ENCODE data around the gene RGL3.
"Not testable (repeated sequence)": the region's sequence is repeated elsewhere in the genome, so short reads cannot be mapped to it uniquely, and the experiment has no call there.

Gene RGL3

GRCh38 chr19:11379857-11380350 lies 39.2 kb downstream of the RGL3 start:
- no peak for DNase-seq

DNA sequence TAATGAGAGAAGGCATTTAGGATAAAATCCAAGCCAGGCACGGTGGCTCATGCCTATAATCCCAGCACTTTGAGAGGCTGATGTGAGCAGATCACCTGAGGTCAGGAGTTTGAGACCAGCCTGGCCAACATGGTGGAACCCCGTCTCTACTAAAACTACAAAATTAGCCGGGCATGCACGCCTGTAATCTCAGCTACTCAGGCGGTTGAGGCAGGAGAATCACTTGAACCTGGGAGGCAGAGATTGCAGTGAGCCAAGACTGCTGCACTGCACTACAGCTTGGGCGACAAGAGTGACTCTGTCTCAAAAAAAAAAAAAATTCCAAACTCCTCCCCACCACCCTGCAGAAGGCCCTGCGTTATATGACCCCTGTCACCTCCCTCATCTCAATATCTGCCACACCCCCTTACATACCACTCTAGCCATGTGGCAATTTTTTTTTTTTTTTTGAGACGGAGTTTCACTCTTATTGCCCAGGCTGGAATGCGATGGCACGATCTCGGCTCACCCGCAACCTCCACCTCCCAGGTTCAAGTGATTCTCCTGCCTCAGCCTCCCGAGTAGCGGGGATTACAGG lies 39.8 kb downstream of the RGL3 start:
- not testable (repeated sequence) for DNase-seq

DNA sequence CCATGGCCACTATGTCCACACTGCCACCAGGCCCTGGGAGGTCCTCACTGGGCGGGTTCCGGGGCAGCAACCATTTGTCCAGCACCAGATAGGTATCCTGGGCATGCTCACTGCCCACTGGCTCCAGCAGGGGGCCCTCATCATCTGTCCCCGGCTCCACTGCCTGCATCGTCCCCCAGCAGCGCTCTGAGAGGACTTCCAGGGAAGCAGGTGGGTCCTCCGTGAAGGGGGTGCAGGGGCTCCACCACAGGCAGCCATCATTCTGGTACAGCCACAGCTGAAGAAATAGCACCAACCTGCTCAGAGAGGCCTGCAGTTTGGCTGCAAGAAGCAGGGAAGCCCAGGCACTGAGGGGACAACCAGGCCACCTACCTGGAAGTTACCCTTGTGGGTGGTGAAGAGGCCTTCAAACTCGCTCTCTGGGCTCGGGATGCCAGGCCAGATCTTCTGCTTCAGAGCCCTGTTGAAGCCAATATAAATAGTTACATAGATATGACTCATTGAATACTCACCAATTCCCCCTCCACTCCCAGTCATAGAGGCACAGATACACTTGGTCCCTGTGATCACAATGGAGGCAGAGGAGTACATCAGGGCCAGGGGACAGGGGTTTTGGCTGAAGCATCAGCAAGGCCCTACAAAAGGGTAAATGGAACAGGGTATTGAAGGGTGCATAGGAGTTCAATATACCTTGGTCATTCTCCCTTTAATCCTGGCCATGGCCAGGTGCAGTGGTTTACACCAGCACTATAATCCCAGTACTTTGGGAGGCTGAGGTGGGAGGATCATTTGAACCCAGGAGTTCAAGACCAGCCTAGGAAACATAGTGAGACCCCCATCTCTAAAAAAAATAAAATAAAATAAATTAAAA lies 40.6 kb downstream of the RGL3 start:
- no peak for DNase-seq

DNA sequence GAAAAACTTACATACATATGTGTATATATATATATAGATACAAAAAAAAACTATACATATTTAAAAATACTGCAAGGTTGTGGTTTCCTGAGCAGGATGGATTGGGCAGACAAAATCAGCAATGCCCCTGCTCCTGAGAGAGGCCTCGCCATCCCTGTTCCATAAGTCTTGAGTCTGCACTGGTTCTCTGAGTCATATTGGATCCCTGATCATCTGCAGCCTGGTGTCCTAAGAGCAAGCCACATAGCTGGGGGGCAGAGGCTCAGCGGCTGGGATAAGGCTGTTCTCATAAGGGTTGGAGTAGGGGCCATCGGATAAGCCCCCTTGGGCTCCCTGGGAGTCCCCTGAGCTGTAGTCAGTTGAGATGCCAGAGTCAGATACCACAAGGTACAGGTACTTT lies 41.4 kb downstream of the RGL3 start:
- no peak for DNase-seq

DNA sequence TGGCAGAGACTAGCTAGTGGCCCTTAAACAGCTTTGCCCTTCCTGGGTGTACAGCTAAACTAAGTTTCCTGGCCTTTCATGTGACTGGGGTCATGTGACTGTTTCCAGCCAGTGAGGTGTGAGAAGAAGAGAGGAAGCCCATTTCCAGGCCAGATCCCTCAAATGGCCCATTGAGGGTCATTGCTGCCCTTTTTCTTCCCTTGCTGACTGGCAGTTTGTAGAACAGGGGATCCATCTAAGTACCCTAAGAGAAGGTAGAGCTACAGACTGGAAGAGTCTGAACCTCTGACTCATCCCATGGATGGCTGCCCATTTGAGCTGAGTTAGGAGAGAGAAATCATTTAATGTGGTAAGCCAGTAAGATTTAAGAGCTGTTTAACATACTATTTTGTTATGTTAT lies 41.9 kb downstream of the RGL3 start:
- DNase-seq: peak; percentile 56

- no peak for DNase-seq
These were observed 43.8 kb downstream of the RGL3 start for GRCh38 chr19:11375143-11375948.

DNA sequence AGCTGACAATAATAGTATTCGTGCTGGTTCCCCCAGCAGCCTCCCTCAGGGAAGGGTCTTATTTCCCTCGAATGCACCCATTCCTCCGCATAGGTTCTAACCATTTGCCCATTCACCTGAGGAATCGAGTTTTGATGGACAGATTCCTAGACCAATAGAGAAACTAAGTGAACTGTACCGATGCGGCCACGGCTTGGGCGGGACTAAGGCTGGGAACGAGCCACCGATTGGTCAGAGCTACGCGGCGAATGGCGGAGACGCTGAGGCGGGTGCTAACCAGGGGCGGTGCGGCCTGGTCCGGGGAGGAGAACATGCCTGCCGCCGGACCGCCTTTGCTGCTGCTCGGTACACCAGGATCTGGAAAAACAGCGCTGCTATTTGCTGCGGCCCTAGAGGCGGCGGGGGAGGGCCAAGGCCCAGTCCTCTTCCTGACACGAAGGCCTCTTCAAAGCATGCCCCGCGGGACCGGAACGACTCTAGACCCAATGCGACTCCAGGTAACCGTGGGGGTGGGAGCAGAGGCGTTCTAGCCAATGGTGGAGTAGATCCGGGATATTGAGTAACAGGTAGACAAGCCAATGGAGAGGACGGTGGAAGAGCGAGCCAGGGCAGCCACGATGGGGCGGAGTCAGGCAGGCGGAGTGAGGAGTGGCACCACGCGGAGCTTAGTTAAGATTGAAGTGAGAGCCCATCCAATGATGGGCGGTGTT lies 44.5 kb downstream of the RGL3 start, which contains the start of gene SWSAP1:
Gene SWSAP1 (plus strand): TSS at position 234 of the 710 bp plus-strand sequence. CDS start 15 bp downstream, at position 249.
- peak; percentile 99 for DNase-seq

- no peak for DNase-seq
These were observed 45.2 kb downstream of the RGL3 start for GRCh38 chr19:11373885-11374432.

GRCh38 chr19:11373166-11373884 lies 45.8 kb downstream of the RGL3 start:
- no peak for DNase-seq

- DNase-seq: no peak
These were observed 48.4 kb downstream of the RGL3 start for GRCh38 chr19:11370744-11371143.

- no peak for DNase-seq
These were observed 51.6 kb downstream of the RGL3 start for GRCh38 chr19:11367528-11367927.

DNA sequence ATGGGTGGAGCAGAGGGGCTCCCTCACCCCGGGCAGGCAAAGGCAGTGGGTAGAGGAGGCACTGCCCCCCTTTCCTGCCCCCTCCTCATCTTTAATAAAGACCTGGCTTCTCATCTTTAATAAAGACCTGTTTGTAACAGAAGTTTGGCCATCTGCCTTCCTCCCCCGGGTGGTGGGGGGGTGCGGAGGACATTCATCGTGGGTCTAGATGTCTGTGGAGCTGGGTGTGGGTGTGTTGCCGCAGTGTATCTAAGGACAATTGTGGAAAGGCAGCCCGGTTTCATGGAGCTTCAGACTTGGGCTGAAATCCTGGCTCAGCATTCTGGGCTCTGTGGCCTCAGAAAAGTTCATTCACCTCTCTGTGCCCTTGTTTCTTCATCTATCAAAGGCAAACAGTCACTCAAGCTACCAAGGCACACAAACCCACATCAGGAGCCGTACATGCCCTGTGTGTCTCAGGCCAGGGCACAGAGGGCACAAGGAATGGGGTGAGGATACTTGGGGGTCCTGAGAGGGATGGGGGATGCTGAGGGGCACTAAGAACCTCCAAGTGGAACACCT lies 53.5 kb downstream of the RGL3 start:
- DNase-seq: no peak

DNA sequence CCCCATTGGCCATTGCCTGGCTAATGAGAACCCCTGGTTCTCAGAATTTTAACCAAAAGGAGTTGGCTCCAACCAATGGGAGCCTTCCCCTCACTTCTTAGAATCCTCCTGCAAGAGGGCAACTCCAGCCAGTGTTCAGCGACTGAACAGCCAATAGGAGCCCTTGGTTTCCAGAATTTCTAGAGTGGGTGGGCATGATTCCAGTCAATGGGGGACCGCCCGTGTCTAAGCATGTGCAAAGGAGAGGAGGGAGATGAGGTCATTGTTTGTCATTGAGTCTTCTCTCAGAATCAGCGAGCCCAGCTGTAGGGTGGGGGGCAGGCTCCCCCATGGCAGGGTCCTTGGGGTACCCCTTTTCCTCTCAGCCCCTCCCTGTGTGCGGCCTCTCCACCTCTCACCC lies 54.2 kb downstream of the RGL3 start:
- DNase-seq: no peak

DNA sequence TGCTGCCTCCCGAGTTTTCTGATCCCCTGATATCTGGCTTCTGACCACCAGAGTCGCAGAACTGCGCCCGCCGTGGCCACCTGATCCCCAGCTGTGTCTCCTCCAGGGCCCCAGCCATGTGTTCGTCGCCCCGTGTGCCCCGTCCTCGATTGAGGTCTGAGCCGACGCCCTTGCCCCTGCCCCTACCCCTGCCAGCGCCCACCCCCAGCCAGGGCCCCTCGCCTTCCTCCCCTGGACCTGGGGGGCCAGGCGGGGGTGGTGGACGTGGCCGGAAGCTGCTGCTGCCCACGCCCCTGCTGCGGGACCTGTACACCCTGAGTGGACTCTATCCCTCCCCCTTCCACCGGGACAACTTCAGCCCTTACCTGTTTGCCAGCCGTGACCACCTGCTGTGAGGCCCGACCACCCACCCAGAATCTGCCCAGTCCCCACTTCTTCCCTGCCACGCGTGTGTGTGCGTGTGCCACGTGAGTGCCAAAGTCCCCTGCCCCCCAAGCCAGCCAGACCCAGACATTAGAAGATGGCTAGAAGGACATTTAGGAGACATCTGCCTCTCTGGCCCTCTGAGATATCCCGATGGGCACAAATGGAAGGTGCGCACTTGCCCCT lies 54.7 kb downstream of the RGL3 start:
- no peak for DNase-seq

DNA sequence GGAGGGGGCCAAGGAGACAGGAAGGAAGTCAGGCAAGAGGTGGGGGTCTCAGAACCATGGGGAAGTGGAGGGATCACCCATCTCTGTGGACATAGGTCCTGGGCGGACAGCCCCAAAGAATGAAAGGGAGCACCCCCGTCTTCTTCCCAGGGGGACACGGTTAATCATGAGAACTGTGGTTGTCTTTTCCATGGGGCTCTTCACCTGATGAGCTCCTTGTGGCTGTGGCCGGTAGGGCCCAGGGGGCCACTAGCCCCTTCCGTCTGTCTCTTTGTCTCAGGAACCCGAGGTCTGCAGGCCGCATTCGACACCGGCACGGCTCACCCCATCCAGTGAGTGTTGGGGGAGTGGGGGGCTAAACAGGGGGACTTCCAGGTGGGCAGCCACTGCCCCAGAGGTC lies 55.2 kb downstream of the RGL3 start:
- DNase-seq: no peak

DNA sequence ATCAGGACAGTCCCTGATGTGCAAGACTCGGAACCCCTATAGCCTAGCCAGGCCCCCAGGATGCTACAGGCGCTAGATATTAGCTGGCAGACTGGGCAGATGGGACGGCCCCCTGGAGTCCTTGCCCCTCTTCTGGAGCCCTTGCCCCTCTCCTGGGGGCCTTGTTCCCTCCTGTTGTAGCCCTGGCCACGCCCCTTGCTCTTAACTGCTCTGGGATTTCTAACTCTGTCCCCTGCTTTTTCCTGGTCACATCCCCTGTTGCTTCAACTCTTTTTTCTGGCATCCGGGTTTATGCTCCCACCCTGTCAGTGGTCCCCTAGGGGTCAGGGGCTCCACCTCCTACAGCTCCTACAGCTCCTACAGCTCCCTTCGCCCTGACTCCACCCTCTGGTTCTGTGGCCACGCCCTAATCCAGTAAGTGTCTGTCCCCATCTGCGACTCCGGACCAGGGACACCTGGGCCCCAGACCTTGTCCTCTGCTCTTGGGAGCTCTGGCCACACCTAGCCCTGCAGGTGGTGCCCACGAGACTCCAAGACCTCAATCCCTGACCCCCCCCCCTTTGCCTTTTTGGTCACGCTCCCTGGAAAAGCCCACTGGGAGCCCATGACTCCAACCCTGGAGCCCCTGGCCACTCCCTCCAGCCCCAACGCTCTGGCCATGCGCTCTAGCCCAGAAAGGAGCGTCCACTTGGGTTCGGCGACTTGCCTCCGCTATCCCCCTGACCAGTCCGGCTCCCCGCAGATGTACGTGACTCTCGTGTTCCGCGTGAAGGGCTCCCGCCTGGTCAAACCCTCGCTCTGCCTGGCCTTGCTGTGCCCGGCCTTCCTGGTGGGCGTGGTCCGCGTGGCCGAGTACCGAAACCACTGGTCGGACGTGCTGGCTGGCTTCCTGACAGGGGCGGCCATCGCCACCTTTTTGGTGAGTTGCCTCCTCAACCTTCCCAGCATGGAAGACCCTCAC lies 57.1 kb downstream of the RGL3 start:
- no peak for DNase-seq

GRCh38 chr19:11361037-11361770 lies 57.9 kb downstream of the RGL3 start:
- DNase-seq: no peak

DNA sequence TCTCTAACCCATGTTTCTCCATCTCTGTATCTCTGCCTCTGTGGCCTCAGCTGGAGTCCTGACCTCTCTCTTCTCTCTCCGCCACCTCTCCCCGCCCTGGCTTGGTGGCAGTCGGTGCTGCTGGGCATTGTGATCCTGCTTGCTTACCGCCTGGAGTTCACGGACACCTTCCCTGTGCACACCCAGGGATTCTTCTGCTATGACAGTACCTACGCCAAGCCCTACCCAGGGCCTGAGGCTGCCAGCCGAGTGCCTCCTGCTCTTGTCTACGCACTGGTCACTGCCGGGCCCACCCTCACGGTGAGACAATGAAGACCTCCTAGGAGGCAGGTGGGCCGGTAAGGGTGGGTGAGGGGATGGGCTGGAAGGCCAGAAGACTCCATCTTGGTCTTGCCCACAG lies 59.7 kb downstream of the RGL3 start:
- no peak for DNase-seq

All from suppressor macrophage treated with lipopolysaccharide for 4 hours (primary cell).